T47D (cell line): ENCODE measurements around the gene SHANK1.

Source experiments
- DNase-seq, 2 experiments: peaks; one replicate each; pipeline versions ENCODE4 v3.0.0 to v3.0.0-alpha.2; 2011 to 2012; ENCODE audit warnings: low read depth in 1 of 2, low spot score in 1 of 2
- JUND ChIP-seq: IDR thresholded peaks from 2 replicates; pipeline ENCODE4 v1.6.1; 2012; ENCODE audit warnings: low read depth
- in situ Hi-C: cut with HindIII; loops from 2 replicates; pipeline ENCODE4 v1.10.0; 2016; ENCODE audit warnings: low sequenced_read_pairs, low pct_unique_long_range_greater_than_20kb

The SHANK1 gene

GRCh38 chr19:50745221-50745620 lies 25.6 kb upstream of the SHANK1 start:
- no peak for DNase-seq

GRCh38 chr19:50743537-50743936 lies 23.9 kb upstream of the SHANK1 start:
- no peak for TF ChIP-seq JUND
- in situ Hi-C loops: no loop called here
- DNase-seq: no peak

More at GRCh38 chr19:50745221-50745620, 25.6 kb upstream of the SHANK1 start:
- in situ Hi-C loops: no loop called here
- no peak for TF ChIP-seq JUND

GRCh38 chr19:50741179-50741933 lies 21.8 kb upstream of the SHANK1 start:
- no peak for DNase-seq

GRCh38 chr19:50739914-50740426 lies 20.4 kb upstream of the SHANK1 start:
- in situ Hi-C loops: no loop called here
- TF ChIP-seq JUND: no peak
- DNase-seq: no peak

More at GRCh38 chr19:50741179-50741933, 21.8 kb upstream of the SHANK1 start:
- in situ Hi-C loops: no loop called here
- TF ChIP-seq JUND: no peak

GRCh38 chr19:50739132-50739913 lies 19.7 kb upstream of the SHANK1 start:
- no peak for TF ChIP-seq JUND
- in situ Hi-C loops: no loop called here
- no peak for DNase-seq

GRCh38 chr19:50736338-50736737 lies 16.7 kb upstream of the SHANK1 start:
- in situ Hi-C loops: no loop called here
- DNase-seq: no peak
- no peak for TF ChIP-seq JUND

GRCh38 chr19:50735869-50736268 lies 16.3 kb upstream of the SHANK1 start:
- TF ChIP-seq JUND: no peak
- no peak for DNase-seq
- in situ Hi-C loops: no loop called here

GRCh38 chr19:50729894-50730293 lies 10.3 kb upstream of the SHANK1 start:
- DNase-seq: no peak
- no peak for TF ChIP-seq JUND
- in situ Hi-C loops: no loop called here

GRCh38 chr19:50728084-50728737 lies 8.6 kb upstream of the SHANK1 start:
- in situ Hi-C loops: no loop called here
- no peak for TF ChIP-seq JUND
- DNase-seq: no peak

- DNase-seq: no peak
- no peak for TF ChIP-seq JUND
- in situ Hi-C loops: no loop called here
Measured at GRCh38 chr19:50725911-50726230, 6.3 kb upstream of the SHANK1 start.

GRCh38 chr19:50725218-50725910 lies 5.8 kb upstream of the SHANK1 start:
- no peak for TF ChIP-seq JUND

GRCh38 chr19:50724522-50725217 lies 5.1 kb upstream of the SHANK1 start:
- DNase-seq: peak; percentile 97 to 99
- in situ Hi-C loops: no loop called here
- TF ChIP-seq JUND: no peak

More at GRCh38 chr19:50725218-50725910, 5.8 kb upstream of the SHANK1 start:
- in situ Hi-C loops: no loop called here
- DNase-seq: no peak
